ENCODE measurements around the gene BCOR. TPM values are rescaled to one million over a fixed set of nuclear protein-coding genes. Genes with fewer than 3 reads are reported as not detected.

The BCOR gene
- total RNA-seq, 2 experiments from 2014 or later = 43.9 to 58.0 TPM

- DNase-seq = no peak
These were observed 9.8 kb upstream of the BCOR start for GRCh38 chrX:40107291-40108161.

GRCh38 chrX:40106676-40107290 is 9.0 kb upstream of the BCOR start:
- H3K4me3 Mint-ChIP-seq = peak overlapping the region; percentile 76
- no peaks in the 10 kb centered on the region for H3K27me3 Mint-ChIP-seq
- DNase-seq (no peak), ATAC-seq (no peak)
- CTCF ChIA-PET = no interaction called here
- H3K9me3 Mint-ChIP-seq (ENCODE audit: low read depth) = no peaks in the 10 kb centered on the region
- no peaks in the 10 kb centered on the region for H3K36me3 Mint-ChIP-seq
- H3K4me1 Mint-ChIP-seq = peaks cover 11% of the 10 kb centered on the region
- H3K27ac Mint-ChIP-seq = peak overlapping the region; percentile 80

More at GRCh38 chrX:40107291-40108161, 9.8 kb upstream of the BCOR start:
- peak overlapping the region; percentile 76 for H3K4me3 Mint-ChIP-seq
- CTCF ChIA-PET = interaction anchor here (1.4 kb wide), 1 partner anchor 46 kb away, joined by 3 read pairs; no protein-coding TSS in a partner anchor
- no peak for ATAC-seq
- no peaks in the 10 kb centered on the region for H3K36me3 Mint-ChIP-seq
- H3K27ac Mint-ChIP-seq = peak overlapping the region; percentile 80
- H3K4me1 Mint-ChIP-seq = peaks cover 11% of the 10 kb centered on the region
- no peaks in the 10 kb centered on the region for H3K27me3 Mint-ChIP-seq
- no peaks in the 10 kb centered on the region for H3K9me3 Mint-ChIP-seq (ENCODE audit: low read depth)

GRCh38 chrX:40105835-40106675 is 8.3 kb upstream of the BCOR start:
- CTCF ChIA-PET = interaction anchor here (0.7 kb wide), 1 partner anchor 12 kb away, joined by 3 read pairs; no protein-coding TSS in a partner anchor
- Mint-ChIP-seq H3K4me1 (peaks cover 11% of the 10 kb centered on the region), H3K27ac (peak overlapping the region; percentile 80), H3K4me3 (peak overlapping the region; percentile 76), H3K9me3 (ENCODE audit: low read depth) (no peaks in the 10 kb centered on the region), H3K27me3 (no peaks in the 10 kb centered on the region), H3K36me3 (no peaks in the 10 kb centered on the region)
- peak; percentile 46 for ATAC-seq
- peak; percentile 77 for DNase-seq

GRCh38 chrX:40104985-40105834 is 7.5 kb upstream of the BCOR start:
- CTCF ChIA-PET = interaction anchor here (0.7 to 0.9 kb wide), 2 partner anchors 10 to 11 kb away, joined by 3 read pairs; no protein-coding TSS in a partner anchor
- ATAC-seq = peak; percentile 38
- peak; percentile 49 for DNase-seq
- Mint-ChIP-seq H3K9me3 (ENCODE audit: low read depth) (no peaks in the 10 kb centered on the region), H3K4me3 (peak overlapping the region; percentile 76), H3K36me3 (no peaks in the 10 kb centered on the region), H3K4me1 (peaks cover 11% of the 10 kb centered on the region), H3K27me3 (no peaks in the 10 kb centered on the region), H3K27ac (peak overlapping the region; percentile 72)

GRCh38 chrX:40104630-40104984 is 6.8 kb upstream of the BCOR start:
- ATAC-seq (peak; percentile 9), DNase-seq (no peak)
- peaks cover 15% of the 10 kb centered on the region for H3K4me1 Mint-ChIP-seq
- no peaks in the 10 kb centered on the region for H3K9me3 Mint-ChIP-seq (ENCODE audit: low read depth)
- no peaks in the 10 kb centered on the region for H3K36me3 Mint-ChIP-seq
- no peak overlapping the region for H3K27ac Mint-ChIP-seq
- H3K27me3 Mint-ChIP-seq = no peaks in the 10 kb centered on the region
- CTCF ChIA-PET = interaction anchor here (0.9 kb wide), 1 partner anchor 9 kb away, joined by 3 read pairs; no protein-coding TSS in a partner anchor
- H3K4me3 Mint-ChIP-seq = peak overlapping the region; percentile 20

- no peaks in the 10 kb centered on the region for H3K36me3 Mint-ChIP-seq
- H3K4me1 Mint-ChIP-seq = peaks cover 21% of the 10 kb centered on the region
- H3K9me3 Mint-ChIP-seq (ENCODE audit: low read depth) = no peaks in the 10 kb centered on the region
- CTCF ChIA-PET = interaction anchor here (0.9 kb wide), 1 partner anchor 8 kb away, joined by 3 read pairs; no protein-coding TSS in a partner anchor
- no peaks in the 10 kb centered on the region for H3K27me3 Mint-ChIP-seq
- DNase-seq (no peak), ATAC-seq (no peak)
- H3K27ac Mint-ChIP-seq = no peak overlapping the region
- H3K4me3 Mint-ChIP-seq = peak overlapping the region; percentile 20
These were observed 6.0 kb upstream of the BCOR start for GRCh38 chrX:40103565-40104323.

- H3K36me3 Mint-ChIP-seq = no peaks in the 10 kb centered on the region
- no peak overlapping the region for H3K4me3 Mint-ChIP-seq
- no peak overlapping the region for H3K27ac Mint-ChIP-seq
- DNase-seq (no peak), ATAC-seq (no peak)
- CTCF ChIA-PET = no interaction called here
- no peaks in the 10 kb centered on the region for H3K9me3 Mint-ChIP-seq (ENCODE audit: low read depth)
- peaks cover 17% of the 10 kb centered on the region for H3K4me1 Mint-ChIP-seq
- H3K27me3 Mint-ChIP-seq = no peaks in the 10 kb centered on the region
These were observed 4.9 kb upstream of the BCOR start for GRCh38 chrX:40102393-40103381.

- Mint-ChIP-seq H3K9me3 (ENCODE audit: low read depth) (no peaks in the 10 kb centered on the region), H3K36me3 (no peaks in the 10 kb centered on the region), H3K27me3 (no peaks in the 10 kb centered on the region), H3K27ac (no peak overlapping the region), H3K4me1 (peaks cover 12% of the 10 kb centered on the region), H3K4me3 (no peak overlapping the region)
- CTCF ChIA-PET = no interaction called here
- DNase-seq (no peak), ATAC-seq (no peak)
These were observed 3.7 kb upstream of the BCOR start for GRCh38 chrX:40101430-40101802.

- CTCF ChIA-PET = no interaction called here
- Mint-ChIP-seq H3K27me3 (no peaks in the 10 kb centered on the region), H3K4me3 (no peak overlapping the region), H3K27ac (no peak overlapping the region), H3K36me3 (no peaks in the 10 kb centered on the region), H3K9me3 (ENCODE audit: low read depth) (no peaks in the 10 kb centered on the region), H3K4me1 (peaks cover 12% of the 10 kb centered on the region)
- DNase-seq (no peak), ATAC-seq (no peak)
These were observed 3.0 kb upstream of the BCOR start for GRCh38 chrX:40100537-40101429.

- Mint-ChIP-seq H3K4me3 (no peak overlapping the region), H3K27ac (no peak overlapping the region)
- CTCF ChIA-PET = no interaction called here
These were observed 2.4 kb upstream of the BCOR start for GRCh38 chrX:40100141-40100536.

More at GRCh38 chrX:40100141-40100536, 2.4 kb upstream of the BCOR start:
- no peak for ATAC-seq
- H3K36me3 Mint-ChIP-seq = no peaks in the 10 kb centered on the region
- no peaks in the 10 kb centered on the region for H3K27me3 Mint-ChIP-seq
- H3K4me1 Mint-ChIP-seq = peaks cover 15% of the 10 kb centered on the region
- no peak for DNase-seq
- H3K9me3 Mint-ChIP-seq (ENCODE audit: low read depth) = no peaks in the 10 kb centered on the region
